Measurements from ENCODE around the gene AMN. TPM values are rescaled to one million over a fixed set of nuclear protein-coding genes. Genes with fewer than 3 reads are reported as not detected.

Gene AMN
- total and polyA plus RNA-seq, 2 experiments from 2014 or later, result not detected

DNA sequence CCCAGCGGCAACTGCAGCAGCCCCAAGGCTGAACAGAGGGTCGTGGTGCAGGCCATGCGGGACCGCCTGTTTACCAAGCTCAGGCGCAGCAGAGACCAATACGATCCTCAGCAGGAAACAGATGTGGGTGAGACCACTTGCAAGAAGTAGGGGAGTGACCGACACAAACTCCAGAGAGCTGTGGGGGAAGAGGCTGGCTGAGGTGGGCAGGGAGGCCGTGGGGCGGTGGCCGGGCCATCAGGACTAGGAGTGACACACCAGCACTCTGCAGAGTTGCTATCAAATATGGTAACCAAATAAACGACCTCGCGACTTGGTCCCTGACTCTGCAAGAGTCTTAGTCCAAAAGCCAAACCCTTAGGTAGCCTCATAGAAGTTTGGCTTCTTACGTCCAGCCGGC, 30.6 kb downstream of the AMN start:
- Histone ChIP-seq H3K4me3 (no peak overlapping the region), H3K4me2 (ENCODE audit: unreplicated experiment) (no peak overlapping the region), H3K79me2 (ENCODE audit: insufficient read depth) (no peaks in the 10 kb centered on the region; the same call in 1 of the 2 replicates), H3K9me3 (ENCODE audit: low read depth) (no peaks in the 10 kb centered on the region), H3K27ac (no peak overlapping the region), H3K9me2 (ENCODE audit: insufficient read depth) (no peaks in the 10 kb centered on the region), H3K4me1 (ENCODE audit: insufficient read depth) (no peaks in the 10 kb centered on the region), H3F3A (ENCODE audit: insufficient read depth) (no peaks in the 10 kb centered on the region), H2AFZ (no peak overlapping the region), H3K27me3 (replicated peaks; ENCODE audit: insufficient read depth) (no peaks in the 10 kb centered on the region), H3K36me3 (ENCODE audit: low read depth) (peaks cover 65% of the 10 kb centered on the region; the same call in 1 of the 2 replicates), H4K20me1 (ENCODE audit: insufficient read depth) (no peaks in the 10 kb centered on the region), H3K9ac (no peak overlapping the region)
- in situ Hi-C loops (cut with MboI), result no loop called here
- no peak for DNase-seq
- 94% methylated on average over 13 to 15 of the region's 15 CpGs for WGBS, 2 experiments (ENCODE audit: low coverage in 1 of 2, low lambda C conversion rate in 2 of 2, missing lambda C conversion rate in 2 of 2)
- TF ChIP-seq EZH2 (IDR thresholded peaks at IDR 0.05; ENCODE audit: insufficient read depth, poor library complexity, severe bottlenecking) (no peak), EZH2phosphoT487 (IDR thresholded peaks at IDR 0.05; ENCODE audit: insufficient read depth, low read depth) (no peak)

- 95 to 98% methylated on average over 18 of the region's 18 CpGs for WGBS, 2 experiments (ENCODE audit: low coverage in 1 of 2, low lambda C conversion rate in 2 of 2, missing lambda C conversion rate in 2 of 2)
- no peaks in the 10 kb centered on the region for H4K20me1 ChIP-seq (ENCODE audit: insufficient read depth)
- H3K27me3 ChIP-seq (replicated peaks; ENCODE audit: insufficient read depth), result no peaks in the 10 kb centered on the region
- H3K36me3 ChIP-seq (ENCODE audit: low read depth), result peaks cover 61% of the 10 kb centered on the region; the same call in 1 of the 2 replicates
- no peak for TF ChIP-seq EZH2phosphoT487 (IDR thresholded peaks at IDR 0.05; ENCODE audit: insufficient read depth, low read depth)
- no peak for TF ChIP-seq EZH2 (IDR thresholded peaks at IDR 0.05; ENCODE audit: insufficient read depth, poor library complexity, severe bottlenecking)
- H3K27ac ChIP-seq, result no peak overlapping the region
- H3K4me3 ChIP-seq, result no peak overlapping the region
- in situ Hi-C loops (cut with MboI), result no loop called here
- no peak overlapping the region for H3K9ac ChIP-seq
- no peaks in the 10 kb centered on the region for H3K4me1 ChIP-seq (ENCODE audit: insufficient read depth)
- H3K9me2 ChIP-seq (ENCODE audit: insufficient read depth), result no peaks in the 10 kb centered on the region
- DNase-seq, result no peak
- H3K4me2 ChIP-seq (ENCODE audit: unreplicated experiment), result no peak overlapping the region
- no peak overlapping the region for H2AFZ ChIP-seq
- H3K79me2 ChIP-seq (ENCODE audit: insufficient read depth), result no peaks in the 10 kb centered on the region; the same call in 1 of the 2 replicates
- no peaks in the 10 kb centered on the region for H3F3A ChIP-seq (ENCODE audit: insufficient read depth)
- H3K9me3 ChIP-seq (ENCODE audit: low read depth), result no peaks in the 10 kb centered on the region
These were observed 31.8 kb downstream of the AMN start for GRCh38 chr14:102954081-102954789.

GRCh38 chr14:102955636-102956408, 33.4 kb downstream of the AMN start:
- no peaks in the 10 kb centered on the region for H3K9me2 ChIP-seq (ENCODE audit: insufficient read depth)
- H3K36me3 ChIP-seq (ENCODE audit: low read depth), result peaks cover 63% of the 10 kb centered on the region; the same call in 1 of the 2 replicates
- in situ Hi-C loops (cut with MboI), result no loop called here
- H3K27ac ChIP-seq, result no peak overlapping the region
- 48 to 57% methylated on average over 8 of the region's 8 CpGs for WGBS, 2 experiments (ENCODE audit: low coverage in 1 of 2, low lambda C conversion rate in 2 of 2, missing lambda C conversion rate in 2 of 2)
- no peak overlapping the region for H3K9ac ChIP-seq
- TF ChIP-seq EZH2 (IDR thresholded peaks at IDR 0.05; ENCODE audit: insufficient read depth, poor library complexity, severe bottlenecking), result no peak
- no peak for TF ChIP-seq EZH2phosphoT487 (IDR thresholded peaks at IDR 0.05; ENCODE audit: insufficient read depth, low read depth)
- H3K4me2 ChIP-seq (ENCODE audit: unreplicated experiment), result no peak overlapping the region
- H3K4me1 ChIP-seq (ENCODE audit: insufficient read depth), result no peaks in the 10 kb centered on the region
- H3F3A ChIP-seq (ENCODE audit: insufficient read depth), result no peaks in the 10 kb centered on the region
- H3K79me2 ChIP-seq (ENCODE audit: insufficient read depth), result no peaks in the 10 kb centered on the region; the same call in 1 of the 2 replicates
- H3K9me3 ChIP-seq (ENCODE audit: low read depth), result no peaks in the 10 kb centered on the region
- no peaks in the 10 kb centered on the region for H4K20me1 ChIP-seq (ENCODE audit: insufficient read depth)
- DNase-seq, result no peak
- no peak overlapping the region for H2AFZ ChIP-seq
- no peak overlapping the region for H3K4me3 ChIP-seq
- H3K27me3 ChIP-seq (replicated peaks; ENCODE audit: insufficient read depth), result no peaks in the 10 kb centered on the region

- peak; percentile 63 for DNase-seq
- WGBS, 2 experiments (ENCODE audit: low coverage in 1 of 2, low lambda C conversion rate in 2 of 2, missing lambda C conversion rate in 2 of 2), result 91 to 96% methylated on average over 10 of the region's 10 CpGs
- H3K27me3 ChIP-seq (replicated peaks; ENCODE audit: insufficient read depth), result no peaks in the 10 kb centered on the region
These were observed 34.8 kb downstream of the AMN start for GRCh38 chr14:102957222-102957621.

More at GRCh38 chr14:102957222-102957621, 34.8 kb downstream of the AMN start:
- H4K20me1 ChIP-seq (ENCODE audit: insufficient read depth), result no peaks in the 10 kb centered on the region
- no peaks in the 10 kb centered on the region for H3F3A ChIP-seq (ENCODE audit: insufficient read depth)
- H3K4me1 ChIP-seq (ENCODE audit: insufficient read depth), result no peaks in the 10 kb centered on the region
- TF ChIP-seq EZH2phosphoT487 (IDR thresholded peaks at IDR 0.05; ENCODE audit: insufficient read depth, low read depth) (no peak), EZH2 (IDR thresholded peaks at IDR 0.05; ENCODE audit: insufficient read depth, poor library complexity, severe bottlenecking) (no peak)
- no peak overlapping the region for H3K4me3 ChIP-seq
- H3K9me2 ChIP-seq (ENCODE audit: insufficient read depth), result no peaks in the 10 kb centered on the region
- H3K27ac ChIP-seq, result no peak overlapping the region
- in situ Hi-C loops (cut with MboI), result no loop called here
- H3K4me2 ChIP-seq (ENCODE audit: unreplicated experiment), result no peak overlapping the region
- H3K36me3 ChIP-seq (ENCODE audit: low read depth), result peaks cover 67% of the 10 kb centered on the region
- no peak overlapping the region for H2AFZ ChIP-seq
- no peaks in the 10 kb centered on the region for H3K9me3 ChIP-seq (ENCODE audit: low read depth)
- H3K9ac ChIP-seq, result no peak overlapping the region
- H3K79me2 ChIP-seq (ENCODE audit: insufficient read depth), result no peaks in the 10 kb centered on the region; the same call in 1 of the 2 replicates
